ENCODE measurements around the gene FALEC.
"Not testable (repeated sequence)": the region's sequence is repeated elsewhere in the genome, so short reads cannot be mapped to it uniquely, and the experiment has no call there.

The FALEC gene

GRCh38 chr1:150579945-150580642 is 64.5 kb downstream of the FALEC start:
- Histone ChIP-seq H3K4me2 (ENCODE audit: low read length, poor library complexity, severe bottlenecking) (peak overlapping the region; percentile 78), H3K4me1 (ENCODE audit: control insufficient read depth, insufficient read depth, low read depth, low read length) (peaks cover 5% of the 10 kb centered on the region), H3K18ac (ENCODE audit: low read depth in 1 of 2, low read length in 2 of 2) (peak overlapping the region; percentile 87 to 92), H3K23ac (ENCODE audit: low read length in 2 of 2) (no peak overlapping the region), H3K36me3 (ENCODE audit: control insufficient read depth in 1 of 2, insufficient read depth in 2 of 2, low read depth in 1 of 2, low read length in 2 of 2) (peaks cover 10 to 39% of the 10 kb centered on the region in 2 experiments), H3K4me3 (ENCODE audit: insufficient read depth in 1 of 2, low read depth in 1 of 2, low read length in 2 of 2) (peak overlapping the region in 1 of 2 experiments; percentile 79), H2BK15ac (ENCODE audit: low read depth, poor library complexity, severe bottlenecking) (no peak overlapping the region), H3K27ac (ENCODE audit: low read length, poor library complexity, severe bottlenecking) (peak overlapping the region; percentile 96), H2BK120ac (ENCODE audit: low read depth, low read length) (peak overlapping the region; percentile 15), H3K79me1 (replicated peaks; ENCODE audit: low read length, poor library complexity, severe bottlenecking) (peaks cover 7% of the 10 kb centered on the region), H3K4ac (ENCODE audit: low read depth in 1 of 2, low read length in 2 of 2) (peak overlapping the region in 1 of 2 experiments; percentile 75), H3K9ac (ENCODE audit: low read length) (peak overlapping the region; percentile 99), H3K27me3 (ENCODE audit: control insufficient read depth in 1 of 2, insufficient read depth in 1 of 2, low read length in 2 of 2) (no peaks in the 10 kb centered on the region), H4K8ac (ENCODE audit: low read length) (peak overlapping the region; percentile 80), H2AFZ (ENCODE audit: low read depth, low read length) (peak overlapping the region; percentile 4), H2AK5ac (ENCODE audit: low read length, severe bottlenecking) (peak overlapping the region; percentile 71), H3K14ac (ENCODE audit: low read length in 2 of 2) (peak overlapping the region in 1 of 2 experiments; percentile 25), H4K91ac (ENCODE audit: low read length) (peak overlapping the region; percentile 68), H2BK5ac (ENCODE audit: low read depth, low read length, poor library complexity, severe bottlenecking) (peak overlapping the region; percentile 79), H2BK12ac (ENCODE audit: low read length in 2 of 2) (peak overlapping the region; percentile 72 to 80), H3K9me3 (ENCODE audit: control insufficient read depth, low read length) (no peaks in the 10 kb centered on the region)
- whole genome bisulfite sequencing = 84% methylated on average over 14 of the region's 15 CpGs
- DNase-seq = no peak

GRCh38 chr1:150580966-150581365 is 65.4 kb downstream of the FALEC start:
- H2AK5ac ChIP-seq (ENCODE audit: low read length, severe bottlenecking); H3K9ac ChIP-seq (ENCODE audit: low read length); H3K9me3 ChIP-seq (ENCODE audit: control insufficient read depth, low read length); H3K4ac ChIP-seq (ENCODE audit: low read depth in 1 of 2, low read length in 2 of 2); H3K18ac ChIP-seq (ENCODE audit: low read depth in 1 of 2, low read length in 2 of 2); H3K27ac ChIP-seq (ENCODE audit: low read length, poor library complexity, severe bottlenecking); H2BK5ac ChIP-seq (ENCODE audit: low read depth, low read length, poor library complexity, severe bottlenecking); H4K91ac ChIP-seq (ENCODE audit: low read length); H3K14ac ChIP-seq (ENCODE audit: low read length in 2 of 2); H2AFZ ChIP-seq (ENCODE audit: low read depth, low read length); H3K27me3 ChIP-seq (ENCODE audit: control insufficient read depth in 1 of 2, insufficient read depth in 1 of 2, low read length in 2 of 2); H3K4me2 ChIP-seq (ENCODE audit: low read length, poor library complexity, severe bottlenecking); H2BK120ac ChIP-seq (ENCODE audit: low read depth, low read length); H3K4me1 ChIP-seq (ENCODE audit: control insufficient read depth, insufficient read depth, low read depth, low read length); H3K23ac ChIP-seq (ENCODE audit: low read length in 2 of 2); H2BK12ac ChIP-seq (ENCODE audit: low read length in 2 of 2); H2BK15ac ChIP-seq (ENCODE audit: low read depth, poor library complexity, severe bottlenecking); H3K79me1 ChIP-seq (replicated peaks; ENCODE audit: low read length, poor library complexity, severe bottlenecking); H3K4me3 ChIP-seq (ENCODE audit: insufficient read depth in 1 of 2, low read depth in 1 of 2, low read length in 2 of 2); H4K8ac ChIP-seq (ENCODE audit: low read length); DNase-seq: not testable (repeated sequence)
- H3K36me3 ChIP-seq (ENCODE audit: control insufficient read depth in 1 of 2, insufficient read depth in 2 of 2, low read depth in 1 of 2, low read length in 2 of 2) = peaks cover 8 to 30% of the 10 kb centered on the region in 2 experiments
- WGBS = 98% methylated on average over 3 of the region's 3 CpGs

- not testable (repeated sequence) for H3K27me3 ChIP-seq (ENCODE audit: control insufficient read depth in 1 of 2, insufficient read depth in 1 of 2, low read length in 2 of 2)
These were observed 65.9 kb downstream of the FALEC start for GRCh38 chr1:150581437-150581836.

GRCh38 chr1:150581962-150582361 is 66.4 kb downstream of the FALEC start:
- H3K79me1 ChIP-seq (replicated peaks; ENCODE audit: low read length, poor library complexity, severe bottlenecking); H2BK120ac ChIP-seq (ENCODE audit: low read depth, low read length); H3K27me3 ChIP-seq (ENCODE audit: control insufficient read depth in 1 of 2, insufficient read depth in 1 of 2, low read length in 2 of 2); H2BK12ac ChIP-seq (ENCODE audit: low read length in 2 of 2); H3K4me3 ChIP-seq (ENCODE audit: insufficient read depth in 1 of 2, low read depth in 1 of 2, low read length in 2 of 2); H4K91ac ChIP-seq (ENCODE audit: low read length); H3K4me2 ChIP-seq (ENCODE audit: low read length, poor library complexity, severe bottlenecking); H2BK5ac ChIP-seq (ENCODE audit: low read depth, low read length, poor library complexity, severe bottlenecking); H3K18ac ChIP-seq (ENCODE audit: low read depth in 1 of 2, low read length in 2 of 2); H2BK15ac ChIP-seq (ENCODE audit: low read depth, poor library complexity, severe bottlenecking); H3K27ac ChIP-seq (ENCODE audit: low read length, poor library complexity, severe bottlenecking); H4K8ac ChIP-seq (ENCODE audit: low read length); H3K14ac ChIP-seq (ENCODE audit: low read length in 2 of 2); H3K23ac ChIP-seq (ENCODE audit: low read length in 2 of 2); H2AFZ ChIP-seq (ENCODE audit: low read depth, low read length); H3K9ac ChIP-seq (ENCODE audit: low read length); H3K4me1 ChIP-seq (ENCODE audit: control insufficient read depth, insufficient read depth, low read depth, low read length); H2AK5ac ChIP-seq (ENCODE audit: low read length, severe bottlenecking); H3K9me3 ChIP-seq (ENCODE audit: control insufficient read depth, low read length); H3K4ac ChIP-seq (ENCODE audit: low read depth in 1 of 2, low read length in 2 of 2); DNase-seq: not testable (repeated sequence)
- 99% methylated on average over 10 of the region's 14 CpGs for WGBS
- peaks cover 8 to 20% of the 10 kb centered on the region in 2 experiments for H3K36me3 ChIP-seq (ENCODE audit: control insufficient read depth in 1 of 2, insufficient read depth in 2 of 2, low read depth in 1 of 2, low read length in 2 of 2)

More at GRCh38 chr1:150581437-150581836, 65.9 kb downstream of the FALEC start:
- not testable (repeated sequence) for H4K8ac ChIP-seq (ENCODE audit: low read length); H3K4me2 ChIP-seq (ENCODE audit: low read length, poor library complexity, severe bottlenecking); H3K18ac ChIP-seq (ENCODE audit: low read depth in 1 of 2, low read length in 2 of 2); H2BK5ac ChIP-seq (ENCODE audit: low read depth, low read length, poor library complexity, severe bottlenecking); H3K79me1 ChIP-seq (replicated peaks; ENCODE audit: low read length, poor library complexity, severe bottlenecking); H2AFZ ChIP-seq (ENCODE audit: low read depth, low read length); H3K23ac ChIP-seq (ENCODE audit: low read length in 2 of 2); H3K14ac ChIP-seq (ENCODE audit: low read length in 2 of 2); DNase-seq; H3K4me1 ChIP-seq (ENCODE audit: control insufficient read depth, insufficient read depth, low read depth, low read length); H2BK15ac ChIP-seq (ENCODE audit: low read depth, poor library complexity, severe bottlenecking); H3K27ac ChIP-seq (ENCODE audit: low read length, poor library complexity, severe bottlenecking); H2BK120ac ChIP-seq (ENCODE audit: low read depth, low read length); H3K4me3 ChIP-seq (ENCODE audit: insufficient read depth in 1 of 2, low read depth in 1 of 2, low read length in 2 of 2); H3K9me3 ChIP-seq (ENCODE audit: control insufficient read depth, low read length); H3K9ac ChIP-seq (ENCODE audit: low read length); H3K4ac ChIP-seq (ENCODE audit: low read depth in 1 of 2, low read length in 2 of 2); H2BK12ac ChIP-seq (ENCODE audit: low read length in 2 of 2); H4K91ac ChIP-seq (ENCODE audit: low read length)
- WGBS = over 99% methylated on average over 7 of the region's 7 CpGs
- Histone ChIP-seq H2AK5ac (ENCODE audit: low read length, severe bottlenecking) (peak overlapping the region; percentile 77), H3K36me3 (ENCODE audit: control insufficient read depth in 1 of 2, insufficient read depth in 2 of 2, low read depth in 1 of 2, low read length in 2 of 2) (peaks cover 8 to 25% of the 10 kb centered on the region in 2 experiments)
